Measurements from ENCODE around the gene GET4. TPM values are rescaled to one million over a fixed set of nuclear protein-coding genes. Genes with fewer than 3 reads are reported as not detected.

Gene GET4
- total and polyA plus RNA-seq, 2 of the 13 experiments (the other 11 are each of a cell fraction or from before 2014, with no cell fraction given) = 28.2 to 35.2 TPM

DNA sequence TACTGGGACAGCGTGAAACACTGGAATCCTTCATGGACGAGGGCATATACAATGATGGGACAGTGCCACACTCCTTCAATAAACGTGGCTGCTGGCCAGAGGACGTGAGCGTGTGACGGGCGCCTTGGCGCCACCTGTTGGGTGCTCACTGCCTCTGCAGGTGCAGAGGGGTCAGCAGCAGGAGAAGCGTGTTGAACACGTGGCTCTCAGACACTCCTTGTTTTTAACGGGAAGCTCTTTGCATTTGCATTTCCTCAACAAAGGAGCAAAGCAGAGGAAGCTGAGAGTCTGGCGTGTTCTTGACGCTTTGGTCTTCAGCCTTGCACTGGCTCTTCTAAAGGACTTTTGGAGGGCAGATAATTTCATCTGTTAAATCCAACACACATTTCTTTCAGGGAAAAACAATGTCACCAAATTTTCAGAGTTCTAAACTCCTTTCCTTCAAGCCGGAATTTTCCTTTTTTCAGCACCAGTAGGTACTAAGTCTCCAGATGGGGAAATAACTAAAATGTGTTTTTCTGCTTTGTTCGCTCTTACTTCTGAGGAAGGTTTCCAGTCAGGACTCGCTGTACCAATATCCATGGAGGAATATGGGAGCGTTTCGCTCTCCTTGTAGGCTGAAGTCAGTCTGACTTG lies 2.9 kb upstream of the GET4 start (continued):
- no peak for TF ChIP-seq HHEX (CRISPR knock-in tag; IDR thresholded peaks at IDR 0.05)
- peak; percentile 58 for TF ChIP-seq ZFY (CRISPR knock-in tag; IDR thresholded peaks at IDR 0.05)
- TF ChIP-seq RBAK (CRISPR knock-in tag; IDR thresholded peaks at IDR 0.05) = no peak
- TF ChIP-seq KAT8 (CRISPR knock-in tag; IDR thresholded peaks at IDR 0.05) = peak; percentile 82
- TF ChIP-seq RFX3 (CRISPR knock-in tag; IDR thresholded peaks at IDR 0.05) = no peak
- TF ChIP-seq, protein P1, sequence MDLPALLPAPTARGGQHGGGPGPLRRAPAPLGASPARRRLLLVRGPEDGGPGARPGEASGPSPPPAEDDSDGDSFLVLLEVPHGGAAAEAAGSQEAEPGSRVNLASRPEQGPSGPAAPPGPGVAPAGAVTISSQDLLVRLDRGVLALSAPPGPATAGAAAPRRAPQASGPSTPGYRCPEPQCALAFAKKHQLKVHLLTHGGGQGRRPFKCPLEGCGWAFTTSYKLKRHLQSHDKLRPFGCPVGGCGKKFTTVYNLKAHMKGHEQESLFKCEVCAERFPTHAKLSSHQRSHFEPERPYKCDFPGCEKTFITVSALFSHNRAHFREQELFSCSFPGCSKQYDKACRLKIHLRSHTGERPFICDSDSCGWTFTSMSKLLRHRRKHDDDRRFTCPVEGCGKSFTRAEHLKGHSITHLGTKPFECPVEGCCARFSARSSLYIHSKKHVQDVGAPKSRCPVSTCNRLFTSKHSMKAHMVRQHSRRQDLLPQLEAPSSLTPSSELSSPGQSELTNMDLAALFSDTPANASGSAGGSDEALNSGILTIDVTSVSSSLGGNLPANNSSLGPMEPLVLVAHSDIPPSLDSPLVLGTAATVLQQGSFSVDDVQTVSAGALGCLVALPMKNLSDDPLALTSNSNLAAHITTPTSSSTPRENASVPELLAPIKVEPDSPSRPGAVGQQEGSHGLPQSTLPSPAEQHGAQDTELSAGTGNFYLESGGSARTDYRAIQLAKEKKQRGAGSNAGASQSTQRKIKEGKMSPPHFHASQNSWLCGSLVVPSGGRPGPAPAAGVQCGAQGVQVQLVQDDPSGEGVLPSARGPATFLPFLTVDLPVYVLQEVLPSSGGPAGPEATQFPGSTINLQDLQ (CRISPR knock-in tag; IDR thresholded peaks at IDR 0.05) = no peak
- TF ChIP-seq, protein P2, sequence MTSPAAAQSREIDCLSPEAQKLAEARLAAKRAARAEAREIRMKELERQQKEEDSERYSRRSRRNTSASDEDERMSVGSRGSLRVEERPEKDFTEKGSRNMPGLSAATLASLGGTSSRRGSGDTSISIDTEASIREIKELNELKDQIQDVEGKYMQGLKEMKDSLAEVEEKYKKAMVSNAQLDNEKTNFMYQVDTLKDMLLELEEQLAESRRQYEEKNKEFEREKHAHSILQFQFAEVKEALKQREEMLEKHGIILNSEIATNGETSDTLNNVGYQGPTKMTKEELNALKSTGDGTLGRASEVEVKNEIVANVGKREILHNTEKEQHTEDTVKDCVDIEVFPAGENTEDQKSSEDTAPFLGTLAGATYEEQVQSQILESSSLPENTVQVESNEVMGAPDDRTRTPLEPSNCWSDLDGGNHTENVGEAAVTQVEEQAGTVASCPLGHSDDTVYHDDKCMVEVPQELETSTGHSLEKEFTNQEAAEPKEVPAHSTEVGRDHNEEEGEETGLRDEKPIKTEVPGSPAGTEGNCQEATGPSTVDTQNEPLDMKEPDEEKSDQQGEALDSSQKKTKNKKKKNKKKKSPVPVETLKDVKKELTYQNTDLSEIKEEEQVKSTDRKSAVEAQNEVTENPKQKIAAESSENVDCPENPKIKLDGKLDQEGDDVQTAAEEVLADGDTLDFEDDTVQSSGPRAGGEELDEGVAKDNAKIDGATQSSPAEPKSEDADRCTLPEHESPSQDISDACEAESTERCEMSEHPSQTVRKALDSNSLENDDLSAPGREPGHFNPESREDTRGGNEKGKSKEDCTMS (CRISPR knock-in tag; conservative IDR thresholded peaks at IDR 0.05) = no peak
- no peak for TF ChIP-seq SIN3B (IDR thresholded peaks at IDR 0.05; ENCODE audit: low read length)
- TF ChIP-seq KLF6 (CRISPR knock-in tag; IDR thresholded peaks at IDR 0.05) = peak; percentile 98
- TF ChIP-seq ZNF761 (CRISPR knock-in tag; conservative IDR thresholded peaks at IDR 0.05) = 0 out of 2 replicates have a peak, but pooled peaks have one; percentile 45
- TF ChIP-seq, protein P3, sequence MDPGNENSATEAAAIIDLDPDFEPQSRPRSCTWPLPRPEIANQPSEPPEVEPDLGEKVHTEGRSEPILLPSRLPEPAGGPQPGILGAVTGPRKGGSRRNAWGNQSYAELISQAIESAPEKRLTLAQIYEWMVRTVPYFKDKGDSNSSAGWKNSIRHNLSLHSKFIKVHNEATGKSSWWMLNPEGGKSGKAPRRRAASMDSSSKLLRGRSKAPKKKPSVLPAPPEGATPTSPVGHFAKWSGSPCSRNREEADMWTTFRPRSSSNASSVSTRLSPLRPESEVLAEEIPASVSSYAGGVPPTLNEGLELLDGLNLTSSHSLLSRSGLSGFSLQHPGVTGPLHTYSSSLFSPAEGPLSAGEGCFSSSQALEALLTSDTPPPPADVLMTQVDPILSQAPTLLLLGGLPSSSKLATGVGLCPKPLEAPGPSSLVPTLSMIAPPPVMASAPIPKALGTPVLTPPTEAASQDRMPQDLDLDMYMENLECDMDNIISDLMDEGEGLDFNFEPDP (CRISPR knock-in tag; conservative IDR thresholded peaks at IDR 0.05) = no peak
- TF ChIP-seq ZNF235 (CRISPR knock-in tag; IDR thresholded peaks at IDR 0.05; ENCODE audit: borderline replicate concordance) = no peak
- TF ChIP-seq AKAP8 (CRISPR knock-in tag; IDR thresholded peaks at IDR 0.05) = no peak
- no peak for TF ChIP-seq TRIM24 (CRISPR knock-in tag; IDR thresholded peaks at IDR 0.05)
- TF ChIP-seq, protein P4, sequence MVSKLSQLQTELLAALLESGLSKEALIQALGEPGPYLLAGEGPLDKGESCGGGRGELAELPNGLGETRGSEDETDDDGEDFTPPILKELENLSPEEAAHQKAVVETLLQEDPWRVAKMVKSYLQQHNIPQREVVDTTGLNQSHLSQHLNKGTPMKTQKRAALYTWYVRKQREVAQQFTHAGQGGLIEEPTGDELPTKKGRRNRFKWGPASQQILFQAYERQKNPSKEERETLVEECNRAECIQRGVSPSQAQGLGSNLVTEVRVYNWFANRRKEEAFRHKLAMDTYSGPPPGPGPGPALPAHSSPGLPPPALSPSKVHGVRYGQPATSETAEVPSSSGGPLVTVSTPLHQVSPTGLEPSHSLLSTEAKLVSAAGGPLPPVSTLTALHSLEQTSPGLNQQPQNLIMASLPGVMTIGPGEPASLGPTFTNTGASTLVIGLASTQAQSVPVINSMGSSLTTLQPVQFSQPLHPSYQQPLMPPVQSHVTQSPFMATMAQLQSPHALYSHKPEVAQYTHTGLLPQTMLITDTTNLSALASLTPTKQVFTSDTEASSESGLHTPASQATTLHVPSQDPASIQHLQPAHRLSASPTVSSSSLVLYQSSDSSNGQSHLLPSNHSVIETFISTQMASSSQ (IDR thresholded peaks at IDR 0.05; ENCODE audit: low read depth) = no peak
- TF ChIP-seq, protein P4 (CRISPR knock-in tag; IDR thresholded peaks at IDR 0.05; ENCODE audit: borderline replicate concordance) = no peak
- TF ChIP-seq NFE2L1 (CRISPR knock-in tag; IDR thresholded peaks at IDR 0.05; ENCODE audit: borderline replicate concordance) = no peak
- TF ChIP-seq GPN1 (CRISPR knock-in tag; IDR thresholded peaks at IDR 0.05; ENCODE audit: borderline replicate concordance) = no peak

All from HepG2 (cell line).